ENCODE results near the gene COL18A1.

COL18A1 gene

GRCh38 chr21:45373991-45374816, 30.8 kb upstream of the COL18A1 start:
- TF ChIP-seq, protein P1, sequence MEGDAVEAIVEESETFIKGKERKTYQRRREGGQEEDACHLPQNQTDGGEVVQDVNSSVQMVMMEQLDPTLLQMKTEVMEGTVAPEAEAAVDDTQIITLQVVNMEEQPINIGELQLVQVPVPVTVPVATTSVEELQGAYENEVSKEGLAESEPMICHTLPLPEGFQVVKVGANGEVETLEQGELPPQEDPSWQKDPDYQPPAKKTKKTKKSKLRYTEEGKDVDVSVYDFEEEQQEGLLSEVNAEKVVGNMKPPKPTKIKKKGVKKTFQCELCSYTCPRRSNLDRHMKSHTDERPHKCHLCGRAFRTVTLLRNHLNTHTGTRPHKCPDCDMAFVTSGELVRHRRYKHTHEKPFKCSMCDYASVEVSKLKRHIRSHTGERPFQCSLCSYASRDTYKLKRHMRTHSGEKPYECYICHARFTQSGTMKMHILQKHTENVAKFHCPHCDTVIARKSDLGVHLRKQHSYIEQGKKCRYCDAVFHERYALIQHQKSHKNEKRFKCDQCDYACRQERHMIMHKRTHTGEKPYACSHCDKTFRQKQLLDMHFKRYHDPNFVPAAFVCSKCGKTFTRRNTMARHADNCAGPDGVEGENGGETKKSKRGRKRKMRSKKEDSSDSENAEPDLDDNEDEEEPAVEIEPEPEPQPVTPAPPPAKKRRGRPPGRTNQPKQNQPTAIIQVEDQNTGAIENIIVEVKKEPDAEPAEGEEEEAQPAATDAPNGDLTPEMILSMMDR (IDR thresholded peaks at IDR 0.05; ENCODE audit: extremely low read depth, insufficient read depth, missing control alignments) = no peak
- in situ Hi-C loops (cut with MboI; ENCODE audit: low pct_unique_long_range_greater_than_20kb, low sequenced_read_pairs, unreplicated experiment) = no loop called here
- DNase-seq (ENCODE audit: low spot score) = no peak

DNA sequence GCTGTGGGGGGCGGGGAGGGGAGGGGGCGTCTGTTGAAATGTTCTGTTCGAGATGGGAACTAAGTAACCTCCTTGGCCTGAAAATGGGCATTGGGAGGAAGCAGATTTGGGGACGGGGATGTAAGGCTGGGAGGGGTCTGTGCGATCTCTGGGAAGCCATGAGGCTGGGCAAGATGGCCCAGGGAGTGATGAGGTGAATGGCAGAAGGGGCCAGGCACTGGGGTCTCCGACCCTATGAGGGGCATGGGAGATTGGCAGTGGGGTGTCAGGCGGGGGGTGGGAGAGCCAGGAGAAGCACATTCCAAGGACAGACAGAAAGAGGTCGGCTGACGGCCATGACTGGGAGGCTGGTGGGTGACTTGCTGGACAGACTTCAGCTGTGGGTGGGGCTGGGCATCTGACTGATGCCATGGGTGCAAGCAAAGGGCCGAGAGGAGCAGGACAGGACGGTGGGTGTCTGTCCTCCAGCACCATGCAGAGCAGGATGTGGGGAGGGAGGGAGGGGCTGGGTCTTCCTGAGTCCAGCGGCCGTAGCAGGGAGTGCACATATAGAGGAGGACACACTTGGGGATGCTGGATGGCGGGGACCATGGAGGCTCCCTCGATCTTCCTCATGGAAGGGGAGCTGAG, 30.0 kb upstream of the COL18A1 start:
- in situ Hi-C loops (cut with MboI; ENCODE audit: low pct_unique_long_range_greater_than_20kb, low sequenced_read_pairs, unreplicated experiment) = no loop called here
- TF ChIP-seq, protein P1 (IDR thresholded peaks at IDR 0.05; ENCODE audit: extremely low read depth, insufficient read depth, missing control alignments) = no peak
- DNase-seq (ENCODE audit: low spot score) = no peak

DNA sequence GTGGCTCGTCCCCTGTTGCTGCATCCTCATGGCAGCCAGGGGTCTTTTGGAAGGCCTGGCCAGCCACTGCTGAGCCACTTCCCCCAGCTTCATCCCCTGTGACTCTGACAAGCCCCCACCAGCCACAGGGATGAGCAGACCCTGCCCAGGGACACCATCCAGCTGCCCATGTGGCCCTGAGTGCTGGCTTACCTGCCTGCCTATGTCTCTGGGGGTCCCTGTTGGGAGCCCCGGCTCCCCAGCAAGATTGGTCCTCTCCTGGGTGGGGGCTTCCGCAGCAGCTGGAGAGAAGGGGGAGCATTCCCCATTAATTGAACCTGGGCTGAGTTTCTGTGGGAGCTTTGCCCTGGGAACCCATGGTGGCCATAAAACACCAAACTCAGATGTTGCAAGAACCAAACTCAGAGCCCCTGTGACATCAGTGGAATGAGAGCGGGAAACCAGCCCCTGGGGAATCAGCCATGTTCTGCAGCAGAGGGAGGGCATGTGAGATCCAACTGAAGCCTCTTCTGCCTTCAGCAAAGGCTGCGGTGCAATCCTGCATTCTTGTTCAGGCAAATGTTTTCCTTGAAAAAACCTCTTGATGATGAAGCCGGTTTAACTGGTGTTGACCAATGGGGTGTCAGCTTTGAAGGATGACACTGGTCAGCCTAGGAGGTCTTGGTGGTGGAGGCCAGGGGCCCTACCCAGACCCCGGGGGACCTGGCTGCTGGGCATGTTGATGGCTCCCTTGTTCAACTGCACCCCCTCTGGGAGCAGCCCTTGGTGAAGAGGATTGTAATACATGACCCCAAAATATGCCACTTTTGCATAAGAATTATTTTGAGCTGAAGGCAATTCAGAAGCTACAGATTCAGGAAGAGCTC, 28.3 kb upstream of the COL18A1 start:
- TF ChIP-seq, protein P1 (IDR thresholded peaks at IDR 0.05; ENCODE audit: extremely low read depth, insufficient read depth, missing control alignments) = no peak
- DNase-seq (ENCODE audit: low spot score) = no peak
- in situ Hi-C loops (cut with MboI; ENCODE audit: low pct_unique_long_range_greater_than_20kb, low sequenced_read_pairs, unreplicated experiment) = no loop called here

DNA sequence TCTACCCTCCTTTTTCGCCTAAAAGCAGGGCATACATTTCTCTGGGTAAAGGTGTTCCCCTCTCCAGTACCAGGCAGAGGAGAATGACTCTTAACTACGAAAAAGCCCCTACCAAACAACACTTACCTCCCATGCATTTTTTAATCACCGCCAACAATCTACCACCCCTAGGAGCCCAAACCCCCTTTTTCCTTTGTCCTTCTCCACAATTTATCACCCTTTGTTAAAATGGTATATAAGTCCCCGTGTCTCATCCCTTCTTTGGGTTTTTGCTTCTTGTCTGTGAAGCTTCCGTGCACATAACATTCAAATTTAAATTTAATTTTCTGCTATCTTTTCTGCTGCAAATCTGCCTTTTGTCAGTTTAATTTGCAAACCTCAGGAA, 27.6 kb upstream of the COL18A1 start:
- in situ Hi-C loops (cut with MboI; ENCODE audit: low pct_unique_long_range_greater_than_20kb, low sequenced_read_pairs, unreplicated experiment) = no loop called here

DNA sequence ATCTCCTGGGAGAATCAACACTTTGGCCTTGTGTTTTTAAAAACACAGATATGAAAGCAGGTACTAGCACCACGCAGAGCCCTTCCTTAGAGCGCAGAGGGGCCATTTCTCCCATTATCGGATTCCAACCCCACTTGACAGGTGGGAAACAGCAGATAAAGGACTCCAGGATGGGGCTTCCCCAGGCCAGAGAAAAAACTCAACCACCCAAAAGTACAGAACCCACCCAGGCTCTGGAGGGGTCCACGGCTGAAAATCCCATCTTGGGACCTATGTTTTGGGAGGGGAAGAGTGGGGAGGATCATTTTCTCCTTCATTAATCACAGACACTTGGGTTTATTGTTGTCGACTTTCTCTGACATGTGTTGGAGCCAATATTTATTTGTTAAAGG, 27.1 kb upstream of the COL18A1 start:
- DNase-seq (ENCODE audit: low spot score) = no peak
- TF ChIP-seq, protein P1 (IDR thresholded peaks at IDR 0.05; ENCODE audit: extremely low read depth, insufficient read depth, missing control alignments) = no peak
- in situ Hi-C loops (cut with MboI; ENCODE audit: low pct_unique_long_range_greater_than_20kb, low sequenced_read_pairs, unreplicated experiment) = no loop called here

More for the DNA sequence above, 27.6 kb upstream of the COL18A1 start:
- no peak for DNase-seq (ENCODE audit: low spot score)
- TF ChIP-seq, protein P1 (IDR thresholded peaks at IDR 0.05; ENCODE audit: extremely low read depth, insufficient read depth, missing control alignments) = no peak

DNA sequence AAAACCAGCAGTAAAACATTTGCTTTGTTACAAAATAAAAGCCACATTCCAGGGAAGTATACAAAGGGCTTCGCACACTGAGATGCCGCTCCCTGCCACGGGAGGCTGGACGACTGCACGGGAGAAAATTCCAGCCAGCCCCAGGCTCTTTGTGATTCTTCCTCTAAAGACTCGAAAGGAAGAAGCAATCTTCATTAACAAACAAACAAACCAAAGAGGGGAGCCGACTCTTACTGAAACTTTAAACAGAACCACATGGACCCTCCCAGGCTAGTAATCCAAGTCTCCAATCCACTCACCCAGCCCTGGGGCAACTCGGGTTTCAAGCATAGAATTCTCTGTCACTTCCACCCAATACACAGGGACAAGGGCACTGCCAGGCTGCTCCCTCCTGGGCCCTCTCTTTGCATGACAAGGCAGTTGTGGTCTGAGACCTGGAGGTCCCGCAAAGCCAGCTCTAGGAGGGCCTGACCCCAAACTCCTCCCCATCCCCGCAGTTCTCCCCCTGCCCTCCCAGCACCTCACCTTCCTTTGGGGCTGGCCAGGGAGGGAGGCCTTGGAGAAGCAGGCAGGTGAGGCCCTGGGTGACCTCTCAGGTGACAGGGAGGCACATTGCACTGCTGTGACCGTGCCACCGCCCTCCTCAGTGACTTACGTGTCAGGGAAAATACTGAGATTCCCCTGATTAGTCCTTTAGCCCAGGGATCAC, 26.6 kb upstream of the COL18A1 start:
- in situ Hi-C loops (cut with MboI; ENCODE audit: low pct_unique_long_range_greater_than_20kb, low sequenced_read_pairs, unreplicated experiment) = no loop called here
- no peak for DNase-seq (ENCODE audit: low spot score)
- TF ChIP-seq, protein P1 (IDR thresholded peaks at IDR 0.05; ENCODE audit: extremely low read depth, insufficient read depth, missing control alignments) = no peak
